HepG2 (cell line): Measurements from ENCODE around the gene GSKIP. TPM values are rescaled to one million over a fixed set of nuclear protein-coding genes. Genes with fewer than 3 reads are reported as not detected.
A peak's percentile ranks its signal among the peaks of the same experiment; 100 is the strongest.

Experiments
- ATAD3A ChIP-seq: sonication (generic); formaldehyde crosslinking; IDR thresholded peaks from 2 replicates; pipeline ENCODE4 v1.4.0; 2020; ENCODE audit warnings: missing genetic modification reagents
- FOXA3 ChIP-seq: IDR thresholded peaks from 2 replicates; pipeline ENCODE4 v1.6.1; 2016; ENCODE audit warnings: missing genetic modification reagents, missing compliant biosample characterization
- FOXK1 ChIP-seq: sonication (generic); formaldehyde crosslinking; IDR thresholded peaks from 2 replicates; pipeline ENCODE4 v1.4.0; 2020; ENCODE audit warnings: low read depth, missing genetic modification reagents, borderline replicate concordance
- GATAD2A ChIP-seq: IDR thresholded peaks from 2 replicates; pipeline ENCODE4 v1.6.1; 2016
- NBN ChIP-seq: fragments of 450-650 bp; conservative IDR thresholded peaks from 2 replicates; pipeline ENCODE4 v1.6.1; 2017
- NKX3-1 ChIP-seq: sonication (generic); formaldehyde crosslinking; IDR thresholded peaks from 2 replicates; pipeline ENCODE4 v1.5.0; 2020; ENCODE audit warnings: missing genetic modification reagents
- NR2F1 ChIP-seq, 2 experiments: fragments of 450-650 bp in 1 of 2; formaldehyde crosslinking in 1 of 2; IDR thresholded peaks; 2 replicates each; pipeline versions ENCODE4 v1.5.0 to v1.6.1; 2016 to 2020; ENCODE audit warnings: mild to moderate bottlenecking in 1 of 2, missing compliant biosample characterization in 1 of 2, missing genetic modification reagents in 1 of 2, moderate library complexity in 1 of 2
- PCBP2 ChIP-seq: fragments of 200-400 bp; formaldehyde crosslinking; optimal IDR thresholded peaks from 2 replicates; pipeline ENCODE3; 2018; ENCODE audit warnings: low read length, low read depth; ENCODE audit not compliant: poor library complexity, severe bottlenecking
- PHF5A ChIP-seq: IDR thresholded peaks from one replicate; pipeline ENCODE4 v1.6.1; 2018; ENCODE audit warnings: low read depth, missing genetic modification reagents; ENCODE audit not compliant: unreplicated experiment
- PRDM15 ChIP-seq: sonication (generic); formaldehyde crosslinking; IDR thresholded peaks from 2 replicates; pipeline ENCODE4 v1.4.0; 2020; ENCODE audit warnings: missing genetic modification reagents
- SMARCC2 ChIP-seq: fragments of 450-650 bp; IDR thresholded peaks from 2 replicates; pipeline ENCODE4 v1.6.1; 2017; ENCODE audit warnings: antibody characterized with exemption, mild to moderate bottlenecking
- XRCC5 ChIP-seq: fragments of 200-400 bp; formaldehyde crosslinking; optimal IDR thresholded peaks from 2 replicates; pipeline ENCODE3; 2017; ENCODE audit warnings: mild to moderate bottlenecking, low read length
- ZMYM4 ChIP-seq: sonication (generic); formaldehyde crosslinking; IDR thresholded peaks from 2 replicates; pipeline ENCODE4 v1.8.1; 2023; ENCODE audit warnings: mild to moderate bottlenecking, missing genetic modification reagents
- ZNF143 ChIP-seq: sonication (generic); formaldehyde crosslinking; IDR thresholded peaks from 2 replicates; pipeline ENCODE4 v1.4.0; 2020; ENCODE audit warnings: missing genetic modification reagents
- ZNF318 ChIP-seq: sonication (generic); formaldehyde crosslinking; IDR thresholded peaks from 2 replicates; pipeline ENCODE4 v1.4.0; 2020; ENCODE audit warnings: mild to moderate bottlenecking, missing genetic modification reagents
- ZNF331 ChIP-seq: sonication (generic); formaldehyde crosslinking; IDR thresholded peaks from 2 replicates; pipeline ENCODE4 v1.4.0; 2020; ENCODE audit warnings: missing genetic modification reagents
- ZNF562 ChIP-seq: sonication (generic); formaldehyde crosslinking; IDR thresholded peaks from 2 replicates; pipeline ENCODE4 v1.8.0; 2022; ENCODE audit warnings: missing genetic modification reagents, borderline replicate concordance
- ZNF749 ChIP-seq: sonication (generic); formaldehyde crosslinking; IDR thresholded peaks from 2 replicates; pipeline ENCODE4 v1.8.0; 2022; ENCODE audit warnings: mild to moderate bottlenecking, missing genetic modification reagents, moderate library complexity, borderline replicate concordance
- ZNF766 ChIP-seq: sonication (generic); formaldehyde crosslinking; IDR thresholded peaks from 2 replicates; pipeline ENCODE4 v1.5.0; 2020; ENCODE audit warnings: missing genetic modification reagents, borderline replicate concordance
- ZSCAN29 ChIP-seq: sonication (generic); formaldehyde crosslinking; conservative IDR thresholded peaks from 2 replicates; pipeline ENCODE4 v1.4.0; 2020; ENCODE audit warnings: mild to moderate bottlenecking, missing genetic modification reagents
- polyA plus RNA-seq, 8 experiments: library from polyadenylated mRNA; depleted of rRNA in 3 of 8; stranded (reverse) in 7 of 8; unstranded in 1 of 8; fragments of >200 nt; fragmentation: Illumina TruSeq in 4 of 8; extraction: Trizol in 4 of 8; gene quantifications; 2 replicates each; pipeline versions ENCODE4 v1.2.1 to v1.2.3, GENCODE V29; 2011 to 2016; ENCODE audit warnings: low read depth in 4 of 8, missing spikeins in 1 of 8, mixed read lengths in 1 of 8; ENCODE audit not compliant: insufficient read depth in 1 of 8
- total RNA-seq, 5 experiments: library from RNA; depleted of rRNA; stranded (reverse); fragments of >200 nt; fragmentation: Illumina TruSeq; extraction: Trizol; gene quantifications; 2 replicates each; pipeline ENCODE4 v1.2.3, GENCODE V29; 2016; ENCODE audit warnings: low read depth in 1 of 5

GSKIP gene
- total and polyA plus RNA-seq, 2 of the 13 experiments (the other 11 are each of a cell fraction or from before 2014, with no cell fraction given) = 12.5 to 27.3 TPM

- TF ChIP-seq ZNF318 (CRISPR knock-in tag) (no peak), NBN (no peak), PCBP2 (no peak), ZNF562 (CRISPR knock-in tag) (no peak), ZNF749 (no peak), GATAD2A (peak; percentile 38; the same call in 1 of the 2 replicates), XRCC5 (no peak), FOXK1 (CRISPR knock-in tag) (no peak), FOXA3 (CRISPR knock-in tag) (peak; percentile 30; the same call in 1 of the 2 replicates), SMARCC2 (no peak), ZNF766 (no peak), PHF5A (no peak), ZMYM4 (CRISPR knock-in tag) (no peak), ZNF143 (CRISPR knock-in tag) (no peak), ZNF331 (CRISPR knock-in tag) (no peak), ATAD3A (CRISPR knock-in tag) (no peak), NKX3-1 (CRISPR knock-in tag) (no peak), ZSCAN29 (no peak), NR2F1 (CRISPR knock-in tag; IDR thresholded peaks at IDR 0.05) (0 out of 4 replicates have a peak, but pooled peaks of 1 of the 2 experiments have one; percentile 12), PRDM15 (CRISPR knock-in tag) (no peak)
Measured at GRCh38 chr14:96409701-96410100, 46.4 kb downstream of the GSKIP start (continued).
